Measurements from ENCODE around the gene SEMA6B.
A peak's percentile ranks its signal among the peaks of the same experiment; 100 is the strongest.

The SEMA6B gene

GRCh38 chr19:4581666-4582553 lies 22.4 kb upstream of the SEMA6B start (continued):
- TF ChIP-seq ZNF26 (tag by site-specific recombination; IDR thresholded peaks at IDR 0.05) (no peak), ZXDB (tag by site-specific recombination; IDR thresholded peaks at IDR 0.05) (no peak), ZNF341 (tag by site-specific recombination; IDR thresholded peaks at IDR 0.05; ENCODE audit: low read depth) (no peak), MZF1 (tag by site-specific recombination; IDR thresholded peaks at IDR 0.05; ENCODE audit: borderline replicate concordance) (no peak), ZNF610 (tag by site-specific recombination; IDR thresholded peaks at IDR 0.05; ENCODE audit: borderline replicate concordance) (no peak), ZNF311 (tag by site-specific recombination; IDR thresholded peaks at IDR 0.05; ENCODE audit: borderline replicate concordance) (no peak), ZNF211 (tag by site-specific recombination; IDR thresholded peaks at IDR 0.05; ENCODE audit: low read depth) (no peak), ZNF426 (tag by site-specific recombination; IDR thresholded peaks at IDR 0.05) (no peak), ZNF416 (tag by site-specific recombination; IDR thresholded peaks at IDR 0.05) (no peak), ZNF624 (tag by site-specific recombination; IDR thresholded peaks at IDR 0.05) (no peak), ZNF404 (tag by site-specific recombination; IDR thresholded peaks at IDR 0.05) (no peak), ZFHX2 (tag by site-specific recombination; conservative IDR thresholded peaks at IDR 0.05) (peak; percentile 39; the same call in 1 of the 2 replicates), SP2 (tag by site-specific recombination; IDR thresholded peaks at IDR 0.05) (no peak), ZNF335 (tag by site-specific recombination; conservative IDR thresholded peaks at IDR 0.05) (0 out of 2 replicates have a peak, but pooled peaks have one; percentile 11), ZNF292 (tag by site-specific recombination; IDR thresholded peaks at IDR 0.05; ENCODE audit: borderline replicate concordance, low read depth) (no peak), ZNF626 (tag by site-specific recombination; IDR thresholded peaks at IDR 0.05) (no peak), ZNF560 (tag by site-specific recombination; IDR thresholded peaks at IDR 0.05; ENCODE audit: borderline replicate concordance) (no peak), ZNF658 (tag by site-specific recombination; IDR thresholded peaks at IDR 0.05) (no peak), KLF1 (tag by site-specific recombination; IDR thresholded peaks at IDR 0.05) (no peak), ZNF623 (tag by site-specific recombination; IDR thresholded peaks at IDR 0.05) (no peak), ZNF121 (tag by site-specific recombination; IDR thresholded peaks at IDR 0.05) (no peak), ZNF654 (tag by site-specific recombination; IDR thresholded peaks at IDR 0.05; ENCODE audit: low read depth) (no peak), ZNF747 (tag by site-specific recombination; IDR thresholded peaks at IDR 0.05) (no peak), REPIN1 (tag by site-specific recombination; IDR thresholded peaks at IDR 0.05; ENCODE audit: low read depth) (no peak), ZNF398 (tag by site-specific recombination; IDR thresholded peaks at IDR 0.05) (peak; percentile 65), SCRT1 (tag by site-specific recombination; IDR thresholded peaks at IDR 0.05; ENCODE audit: borderline replicate concordance) (no peak), EGR2 (tag by site-specific recombination; IDR thresholded peaks at IDR 0.05; ENCODE audit: low read depth) (peak; percentile 63), ZNF792 (tag by site-specific recombination; IDR thresholded peaks at IDR 0.05) (no peak), ZNF621 (tag by site-specific recombination; IDR thresholded peaks at IDR 0.05) (no peak), ZNF48 (tag by site-specific recombination; IDR thresholded peaks at IDR 0.05) (no peak), HOXC10 (CRISPR knock-in tag; IDR thresholded peaks at IDR 0.05) (no peak)
- TF ChIP-seq, protein P1, sequence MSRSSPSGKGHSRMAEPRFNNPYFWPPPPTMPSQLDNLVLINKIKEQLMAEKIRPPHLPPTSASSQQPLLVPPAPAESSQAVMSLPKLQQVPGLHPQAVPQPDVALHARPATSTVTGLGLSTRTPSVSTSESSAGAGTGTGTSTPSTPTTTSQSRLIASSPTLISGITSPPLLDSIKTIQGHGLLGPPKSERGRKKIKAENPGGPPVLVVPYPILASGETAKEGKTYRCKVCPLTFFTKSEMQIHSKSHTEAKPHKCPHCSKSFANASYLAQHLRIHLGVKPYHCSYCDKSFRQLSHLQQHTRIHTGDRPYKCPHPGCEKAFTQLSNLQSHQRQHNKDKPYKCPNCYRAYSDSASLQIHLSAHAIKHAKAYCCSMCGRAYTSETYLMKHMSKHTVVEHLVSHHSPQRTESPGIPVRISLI (tag by site-specific recombination; IDR thresholded peaks at IDR 0.05), result no peak
- TF ChIP-seq, protein P2, sequence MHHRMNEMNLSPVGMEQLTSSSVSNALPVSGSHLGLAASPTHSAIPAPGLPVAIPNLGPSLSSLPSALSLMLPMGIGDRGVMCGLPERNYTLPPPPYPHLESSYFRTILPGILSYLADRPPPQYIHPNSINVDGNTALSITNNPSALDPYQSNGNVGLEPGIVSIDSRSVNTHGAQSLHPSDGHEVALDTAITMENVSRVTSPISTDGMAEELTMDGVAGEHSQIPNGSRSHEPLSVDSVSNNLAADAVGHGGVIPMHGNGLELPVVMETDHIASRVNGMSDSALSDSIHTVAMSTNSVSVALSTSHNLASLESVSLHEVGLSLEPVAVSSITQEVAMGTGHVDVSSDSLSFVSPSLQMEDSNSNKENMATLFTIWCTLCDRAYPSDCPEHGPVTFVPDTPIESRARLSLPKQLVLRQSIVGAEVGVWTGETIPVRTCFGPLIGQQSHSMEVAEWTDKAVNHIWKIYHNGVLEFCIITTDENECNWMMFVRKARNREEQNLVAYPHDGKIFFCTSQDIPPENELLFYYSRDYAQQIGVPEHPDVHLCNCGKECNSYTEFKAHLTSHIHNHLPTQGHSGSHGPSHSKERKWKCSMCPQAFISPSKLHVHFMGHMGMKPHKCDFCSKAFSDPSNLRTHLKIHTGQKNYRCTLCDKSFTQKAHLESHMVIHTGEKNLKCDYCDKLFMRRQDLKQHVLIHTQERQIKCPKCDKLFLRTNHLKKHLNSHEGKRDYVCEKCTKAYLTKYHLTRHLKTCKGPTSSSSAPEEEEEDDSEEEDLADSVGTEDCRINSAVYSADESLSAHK (tag by site-specific recombination; IDR thresholded peaks at IDR 0.05), result no peak
- TF ChIP-seq, protein P3, sequence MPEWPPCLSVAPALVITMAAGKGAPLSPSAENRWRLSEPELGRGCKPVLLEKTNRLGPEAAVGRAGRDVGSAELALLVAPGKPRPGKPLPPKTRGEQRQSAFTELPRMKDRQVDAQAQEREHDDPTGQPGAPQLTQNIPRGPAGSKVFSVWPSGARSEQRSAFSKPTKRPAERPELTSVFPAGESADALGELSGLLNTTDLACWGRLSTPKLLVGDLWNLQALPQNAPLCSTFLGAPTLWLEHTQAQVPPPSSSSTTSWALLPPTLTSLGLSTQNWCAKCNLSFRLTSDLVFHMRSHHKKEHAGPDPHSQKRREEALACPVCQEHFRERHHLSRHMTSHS (tag by site-specific recombination; IDR thresholded peaks at IDR 0.05), result no peak

Measured in HEK293 (cell line).